GM21515 (cell line): ENCODE results near the gene KCTD2.
"Not testable (repeated sequence)": the region's sequence is repeated elsewhere in the genome, so short reads cannot be mapped to it uniquely, and the experiment has no call there.

Source experiments
- ATAC-seq: cut with Tn5 transposase; IDR thresholded peaks from one replicate; pipeline ENCODE4 v1.9.1; 2021; ENCODE audit not compliant: unreplicated experiment

The KCTD2 gene

DNA sequence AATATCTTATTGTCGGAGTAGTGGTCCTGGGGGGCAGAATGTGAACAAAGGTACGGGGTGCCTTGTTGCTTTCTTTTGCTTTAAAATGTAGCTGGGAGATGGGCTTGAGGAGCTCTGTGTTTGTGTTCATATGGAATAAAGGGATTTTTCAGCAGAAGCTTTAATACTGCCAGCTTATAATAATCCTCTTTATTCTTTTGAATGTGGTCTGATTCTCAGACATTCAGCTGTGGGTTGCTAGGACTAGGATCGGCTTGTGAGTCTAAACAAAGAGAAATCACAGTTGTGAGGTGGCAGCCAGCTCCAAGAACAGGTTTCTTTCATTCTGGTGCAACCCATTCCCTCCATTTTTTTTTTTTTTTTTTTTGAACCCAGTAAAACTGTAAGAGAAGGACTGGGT, 27.3 kb upstream of the KCTD2 start:
- no peak for ATAC-seq

DNA sequence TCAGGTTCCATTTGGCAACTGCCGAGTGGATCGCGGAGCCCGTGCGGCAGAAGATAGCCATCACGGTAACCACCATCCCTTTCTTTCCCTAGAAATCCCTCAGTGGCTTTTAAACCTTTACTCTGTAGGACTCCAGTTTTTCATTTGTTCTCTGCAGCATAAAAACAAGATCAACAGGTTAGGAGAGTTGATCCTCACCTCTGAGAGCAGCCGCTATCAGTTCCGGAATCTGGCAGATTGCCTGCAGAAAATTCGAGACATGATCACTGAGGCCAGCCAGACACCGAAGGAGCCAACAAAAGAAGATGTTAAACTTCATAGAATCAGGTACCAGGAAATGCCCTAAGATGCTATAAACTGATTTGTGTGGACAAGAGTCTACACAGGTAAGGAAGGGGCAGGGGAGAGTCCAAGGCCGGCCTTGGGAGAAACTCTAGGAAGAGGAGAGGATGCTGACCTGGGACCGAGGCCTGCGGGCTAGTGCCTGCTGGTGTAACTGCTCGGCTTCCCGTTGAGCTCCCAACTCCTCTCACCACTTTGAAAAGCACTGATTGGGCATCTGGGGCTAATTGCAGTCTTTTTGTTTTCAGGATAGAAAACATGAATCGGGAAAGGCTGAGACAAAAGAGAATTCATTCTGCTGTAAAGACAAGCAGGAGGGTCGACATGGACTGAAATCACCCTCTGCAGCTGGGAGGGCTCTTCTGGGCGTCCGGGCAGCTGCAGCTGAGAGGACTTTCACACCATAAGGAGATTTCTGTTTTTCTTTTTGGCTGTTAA, 26.5 kb upstream of the KCTD2 start:
- no peak for ATAC-seq

DNA sequence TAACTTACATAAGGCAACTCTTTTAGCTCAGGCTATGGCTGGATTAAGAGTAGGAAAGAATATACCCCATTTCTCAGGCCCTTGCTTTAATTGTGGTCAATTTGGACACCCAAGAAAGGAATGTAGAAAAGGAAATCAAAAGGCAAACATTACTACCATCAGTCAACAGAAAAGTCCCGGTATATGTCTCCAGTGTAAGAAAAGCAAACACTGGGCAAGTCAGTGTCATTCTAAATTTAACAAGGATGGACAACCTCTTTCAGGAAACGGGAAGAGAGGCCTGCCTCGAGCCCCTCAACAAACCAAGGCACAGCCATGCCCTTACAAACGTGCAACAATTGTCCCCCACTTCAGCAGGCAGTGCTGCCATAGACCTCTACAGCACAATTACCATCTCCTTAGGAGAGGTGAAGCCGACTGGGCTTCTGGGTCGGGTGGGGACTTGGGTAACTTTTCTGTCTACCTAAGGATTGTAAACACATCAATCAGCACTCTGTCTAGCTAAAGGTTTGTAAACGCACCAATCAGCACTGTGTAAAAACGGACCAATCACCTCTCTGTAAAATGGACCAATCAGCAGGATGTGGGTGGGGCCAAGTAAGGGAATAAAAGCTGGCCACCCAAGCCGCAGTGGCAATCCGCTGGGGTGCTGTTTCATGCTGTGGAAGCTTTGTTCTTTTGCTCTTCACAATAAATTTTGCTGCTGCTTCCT, 22.2 kb upstream of the KCTD2 start:
- no peak for ATAC-seq

DNA sequence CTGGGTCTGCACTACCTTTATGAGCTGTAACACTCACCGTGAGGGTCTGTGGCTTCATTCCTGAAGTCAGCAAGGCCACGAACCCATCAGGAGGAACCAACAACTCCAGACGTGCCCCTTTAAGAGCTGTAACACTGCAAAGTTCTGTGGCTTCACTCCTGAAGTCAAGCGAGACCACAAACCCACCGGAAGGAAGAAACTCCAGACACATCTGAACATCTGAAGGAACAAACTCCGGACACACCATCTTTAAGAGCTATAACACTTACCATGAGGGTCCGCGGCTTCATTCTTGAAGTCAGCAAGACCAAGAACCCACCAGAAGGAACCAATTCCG, 21.7 kb upstream of the KCTD2 start:
- not testable (repeated sequence) for ATAC-seq

DNA sequence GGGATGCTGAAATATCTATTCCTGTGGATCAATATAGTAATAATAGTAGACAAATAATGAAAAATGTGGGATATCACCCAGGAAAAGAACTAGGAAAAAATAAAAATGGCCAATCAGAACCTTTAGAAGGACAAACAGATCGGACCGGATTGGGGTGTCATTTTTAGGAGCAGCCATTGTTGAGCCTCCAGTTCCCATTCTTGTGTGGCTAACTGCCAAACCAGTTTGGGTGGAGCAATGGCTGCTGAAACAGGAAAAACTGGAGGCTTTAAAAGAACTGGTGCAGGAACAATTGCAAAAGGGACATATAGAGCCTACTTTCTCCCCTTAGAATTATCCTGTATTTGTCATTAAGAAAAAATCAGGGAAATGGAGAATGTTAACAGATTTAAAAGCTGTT, 20.4 kb upstream of the KCTD2 start:
- ATAC-seq = not testable (repeated sequence)

DNA sequence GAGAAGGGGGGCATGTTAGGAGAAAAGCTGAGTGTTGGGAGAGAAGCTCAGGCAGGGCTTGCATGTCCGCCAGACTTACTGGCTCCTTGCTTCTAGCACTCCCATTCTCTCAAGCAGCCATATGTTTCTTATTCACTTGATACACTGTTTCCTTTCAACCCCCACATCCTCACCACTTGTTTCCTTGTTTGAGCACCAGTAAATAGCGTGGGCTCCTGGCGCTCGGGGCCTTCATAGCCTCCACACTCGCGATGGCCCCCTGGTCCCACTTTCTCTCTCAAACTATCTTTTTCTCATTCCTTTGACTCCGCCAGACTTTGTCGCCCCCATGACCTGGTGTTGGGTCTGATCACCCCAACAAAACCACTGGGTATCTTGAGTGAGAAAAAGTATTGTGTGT, 16.9 kb upstream of the KCTD2 start:
- ATAC-seq = no peak

DNA sequence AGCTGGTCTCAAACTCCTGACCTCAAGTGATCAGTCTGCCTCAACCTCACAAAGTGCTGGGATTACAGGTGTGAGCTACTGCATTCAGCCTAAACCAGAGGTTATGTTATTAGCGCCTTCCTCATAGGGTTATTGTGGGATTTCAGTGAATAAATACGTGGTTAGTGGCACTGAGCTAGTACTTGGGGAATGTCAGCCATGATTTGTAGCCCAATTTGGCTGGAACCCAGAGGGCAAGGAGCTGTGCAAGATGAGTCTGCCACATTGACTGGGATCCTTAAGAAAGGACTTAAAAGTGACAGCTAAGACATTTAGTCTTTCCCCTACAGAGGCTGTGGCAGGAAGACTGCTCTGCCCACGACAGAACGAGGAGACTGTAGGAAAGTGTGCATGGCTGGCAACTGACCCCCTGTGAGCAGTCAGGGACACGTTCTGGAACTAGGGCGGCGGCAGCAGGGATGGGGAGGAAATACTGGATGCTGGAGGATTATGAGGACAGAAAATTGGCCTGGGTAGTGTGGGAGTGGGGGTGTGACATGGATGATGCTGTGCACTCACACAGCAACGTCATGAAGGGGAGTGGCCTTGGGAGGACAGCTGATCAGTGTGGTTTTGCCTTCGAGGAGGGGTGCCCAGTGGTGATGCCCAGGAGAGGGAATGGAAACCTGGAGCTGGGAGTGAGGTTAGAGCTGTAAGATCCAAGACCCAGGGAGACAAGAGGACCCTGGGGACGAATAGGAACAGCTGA, 14.9 kb upstream of the KCTD2 start:
- no peak for ATAC-seq

DNA sequence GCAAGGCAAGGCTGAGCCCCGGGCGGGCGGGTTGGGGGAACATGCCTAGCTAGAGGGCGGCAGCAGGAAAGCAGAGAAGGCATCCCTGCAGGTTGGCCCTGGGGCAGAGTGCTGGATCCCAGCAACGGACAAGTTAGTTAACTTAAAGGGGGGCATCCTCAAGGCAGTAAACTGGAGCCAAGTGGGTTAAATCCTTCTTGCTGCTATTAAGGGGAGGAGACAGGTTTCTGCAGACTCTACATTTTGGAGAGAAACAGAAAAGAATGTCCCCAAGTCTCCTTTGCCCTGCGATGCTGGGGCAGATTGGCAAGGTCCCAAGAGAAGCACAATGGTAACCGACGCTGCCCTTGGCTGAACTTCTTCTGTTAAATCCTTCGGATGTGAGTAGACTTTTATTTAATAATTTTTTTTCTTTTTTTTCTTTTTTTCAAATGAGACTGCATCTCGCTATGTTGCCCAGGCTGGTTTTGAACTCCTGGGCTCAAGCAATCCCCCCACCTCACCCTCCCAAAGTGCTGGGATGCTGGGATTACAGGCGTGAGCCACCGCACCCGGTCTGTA, 14.2 kb upstream of the KCTD2 start:
- no peak for ATAC-seq

DNA sequence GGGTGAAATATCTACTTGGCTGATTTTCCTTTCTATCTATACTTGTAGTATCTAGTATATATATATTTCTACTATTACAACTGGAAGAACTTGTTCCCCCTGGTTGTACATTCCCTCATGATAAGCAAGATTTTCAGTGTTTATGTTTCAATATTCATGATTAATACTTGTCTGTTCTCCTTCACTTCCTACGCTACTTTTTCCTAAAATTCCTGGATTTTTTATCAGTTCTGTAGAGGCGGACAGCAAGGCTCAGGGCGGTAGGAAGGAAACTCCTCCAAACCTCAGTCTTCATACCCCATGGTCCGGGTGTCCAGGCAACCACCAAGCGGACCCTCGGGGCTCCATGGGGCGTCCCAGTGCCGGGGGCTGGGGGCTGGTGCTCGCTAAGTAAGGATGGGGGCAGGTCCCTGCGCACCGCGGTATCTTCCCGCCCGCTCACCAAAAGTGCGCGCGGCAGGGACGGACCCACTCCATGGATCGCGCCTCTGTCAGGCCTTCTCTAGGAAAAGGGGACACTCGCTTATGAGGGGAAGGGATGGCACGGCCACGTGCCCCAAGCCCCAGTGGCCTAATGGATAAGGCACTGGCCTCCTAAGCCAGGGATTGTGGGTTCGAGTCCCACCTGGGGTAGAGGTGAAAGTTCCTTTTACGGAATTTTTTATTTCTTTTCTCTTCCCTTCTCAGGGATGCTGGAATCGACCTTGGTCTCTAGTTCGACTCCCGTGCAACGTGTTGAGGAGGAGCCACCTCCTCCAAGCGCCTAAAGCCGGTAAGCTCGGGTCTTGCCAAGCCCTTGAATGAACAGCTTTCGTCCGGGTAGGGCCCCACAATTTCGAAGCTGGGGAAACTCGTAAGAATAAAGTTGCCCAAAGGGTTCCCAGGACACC, 13.4 kb upstream of the KCTD2 start:
- peak; percentile 37 for ATAC-seq

DNA sequence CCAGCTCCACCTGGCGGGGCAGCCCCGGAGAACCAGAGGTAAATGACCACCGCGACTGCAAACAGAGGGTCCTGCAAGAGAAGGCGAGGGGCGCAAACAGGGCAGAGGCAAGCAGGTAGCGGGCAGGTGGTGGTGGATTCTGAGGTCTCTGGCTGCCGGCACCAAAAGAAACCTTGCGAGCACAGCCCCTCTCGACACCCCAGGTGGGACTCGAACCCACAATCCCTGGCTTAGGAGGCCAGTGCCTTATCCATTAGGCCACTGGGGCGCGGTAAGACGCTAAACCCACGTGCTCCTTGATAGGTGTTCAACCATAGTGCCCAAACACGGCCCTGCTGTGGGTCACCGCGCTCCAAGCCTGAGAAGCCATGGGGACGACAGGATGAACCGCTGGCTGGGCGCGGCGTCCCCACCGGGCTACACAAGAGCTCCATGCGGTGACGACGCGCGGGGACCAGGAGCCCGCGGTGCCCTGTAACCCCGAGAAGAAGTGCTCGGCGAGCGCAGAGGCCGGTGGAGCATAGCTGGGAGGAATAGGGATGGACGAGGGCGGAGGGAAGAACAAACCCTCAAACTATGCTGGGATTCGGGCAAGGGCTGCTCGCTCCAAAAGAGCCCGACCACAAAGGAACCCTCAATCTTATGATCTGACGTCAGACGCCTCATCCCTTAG, 12.7 kb upstream of the KCTD2 start:
- ATAC-seq = peak; percentile 39

DNA sequence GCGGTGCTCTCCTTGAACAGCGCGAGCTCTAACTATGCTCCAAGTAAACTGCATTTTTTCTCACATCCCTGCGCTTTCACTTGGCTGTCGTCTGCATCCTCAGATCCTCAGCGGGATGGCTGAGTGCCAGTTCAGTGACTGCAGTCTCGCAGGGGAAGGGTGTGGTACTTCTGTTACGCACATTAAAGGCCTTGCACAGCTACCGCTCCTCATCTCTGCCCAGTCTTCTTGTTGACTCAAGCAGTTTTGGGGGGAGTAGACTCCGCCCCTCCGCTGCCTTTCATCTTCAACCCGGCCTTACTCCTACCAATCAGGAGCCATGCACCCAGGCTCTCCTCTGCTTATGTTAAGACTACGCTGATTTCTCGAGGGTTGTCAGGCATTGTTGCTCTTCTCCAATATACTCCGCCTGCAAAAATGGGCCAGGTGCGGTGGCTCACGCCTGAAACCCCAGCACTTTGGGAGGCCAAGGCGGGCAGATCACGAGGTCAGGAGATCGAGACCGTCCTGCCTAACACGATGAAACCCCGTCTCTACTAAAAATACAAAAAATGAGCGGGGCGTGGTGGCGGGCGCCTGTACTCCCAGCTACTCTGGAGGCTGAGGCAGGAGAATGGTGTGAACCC, 10.3 kb upstream of the KCTD2 start:
- ATAC-seq = no peak

DNA sequence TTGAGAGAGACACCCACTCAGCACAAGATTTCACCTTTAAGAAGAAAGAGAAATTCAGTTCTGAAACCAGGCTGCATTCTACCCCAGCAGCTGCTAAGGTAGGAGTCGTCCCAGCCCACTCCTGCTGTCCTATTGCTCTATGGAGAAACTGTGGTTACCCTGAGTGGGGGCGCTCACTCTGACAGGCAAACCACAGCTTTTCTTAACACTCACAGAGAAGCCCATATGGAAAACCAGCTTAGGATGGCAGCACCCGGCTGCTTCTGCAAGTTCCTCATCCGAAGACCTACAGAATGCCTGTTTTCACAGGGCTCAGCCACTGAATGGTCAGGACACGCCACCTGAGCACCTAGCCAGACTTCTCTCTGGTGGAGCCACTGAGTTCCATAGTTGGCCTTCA, 7.8 kb upstream of the KCTD2 start:
- no peak for ATAC-seq

DNA sequence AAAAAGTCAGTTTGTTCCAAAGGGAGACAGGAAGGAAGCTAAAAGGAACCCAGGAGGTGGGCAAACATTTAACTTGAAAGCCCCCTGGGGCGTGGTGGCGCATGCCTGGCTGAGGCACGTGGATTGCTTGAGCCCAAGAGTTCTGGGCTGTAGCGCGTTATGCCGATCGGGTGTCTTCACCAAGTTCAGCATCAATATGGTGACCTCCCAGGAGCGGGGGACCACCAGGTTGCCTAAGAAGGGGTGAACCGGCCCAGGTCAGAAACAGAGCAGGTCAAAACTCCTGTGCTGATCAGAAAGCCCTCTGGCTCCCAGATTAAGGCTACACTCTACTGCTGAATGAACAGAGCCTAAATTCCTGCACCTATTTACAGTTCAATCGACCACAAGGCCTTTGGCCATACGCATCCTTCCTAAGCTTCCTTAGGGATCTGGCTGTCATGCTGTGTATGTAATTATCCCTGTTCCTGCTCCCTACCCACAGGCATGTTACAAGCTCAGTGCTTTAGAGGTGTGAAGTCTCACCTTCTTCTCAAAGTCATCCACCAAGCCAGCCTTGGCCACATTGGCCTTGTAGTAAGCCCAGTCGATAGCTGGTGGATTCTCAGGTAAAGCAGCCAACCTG, 5.3 kb upstream of the KCTD2 start:
- ATAC-seq = no peak

DNA sequence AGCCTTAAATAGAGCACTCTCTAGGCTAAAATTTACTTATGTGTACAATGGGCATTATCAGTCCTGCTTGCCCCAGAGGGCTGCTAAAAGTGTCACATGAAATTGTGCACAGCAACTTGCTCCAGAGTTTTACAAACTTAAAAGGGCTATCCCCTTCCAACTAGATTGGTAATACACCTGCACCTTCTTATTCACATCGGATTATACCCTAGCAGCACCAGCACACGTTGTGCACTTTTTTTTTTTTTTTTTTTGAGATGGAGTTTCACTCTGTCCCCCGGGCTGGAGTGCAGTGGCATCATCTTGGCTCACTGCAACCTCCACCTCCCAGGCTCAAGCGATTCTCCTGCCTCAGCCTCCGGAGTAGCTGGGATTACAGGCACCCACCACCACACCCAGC, 3.2 kb upstream of the KCTD2 start:
- not testable (repeated sequence) for ATAC-seq

DNA sequence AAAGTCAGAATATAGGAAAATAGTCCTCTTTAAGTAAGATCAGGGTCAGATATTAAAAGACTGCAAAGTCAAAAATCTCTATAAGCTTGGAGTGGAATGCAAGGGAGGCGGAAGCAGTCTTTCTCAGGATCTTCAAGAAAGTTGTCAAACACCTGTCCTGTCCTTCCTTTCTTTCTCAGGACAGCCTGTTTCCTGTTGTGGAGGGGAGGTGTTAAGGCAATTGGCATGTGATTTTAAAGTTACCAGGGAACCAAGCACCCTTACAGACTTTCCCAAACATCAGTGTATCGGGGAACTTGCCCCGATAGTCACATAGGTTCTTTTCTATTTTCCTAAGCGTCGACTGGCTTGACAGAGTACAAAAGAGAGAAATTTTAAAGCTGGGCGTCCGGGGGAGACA, 2.3 kb upstream of the KCTD2 start:
- no peak for ATAC-seq

DNA sequence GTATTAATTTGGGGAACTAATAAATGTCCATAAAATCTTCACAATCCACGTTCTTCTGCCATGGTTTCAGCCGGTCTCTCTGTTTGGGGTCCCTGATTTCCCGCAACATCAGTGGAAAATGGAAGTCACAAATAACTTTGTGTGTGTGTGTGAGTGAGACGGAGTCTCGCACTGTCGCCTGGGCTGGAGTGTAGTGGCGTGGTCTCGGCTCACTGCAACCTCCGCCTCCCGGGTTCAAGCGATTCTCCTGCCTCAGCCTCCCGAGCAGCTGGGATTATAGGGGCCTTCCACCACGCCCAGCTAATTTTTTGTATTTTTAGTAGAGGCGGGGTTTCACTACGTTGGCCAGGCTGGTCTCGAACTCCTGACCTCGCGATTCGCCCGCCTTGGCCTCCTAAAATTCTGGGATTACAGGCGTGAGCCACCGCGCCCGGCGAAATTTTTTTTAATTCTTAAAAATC, 1.0 kb upstream of the KCTD2 start:
- not testable (repeated sequence) for ATAC-seq

DNA sequence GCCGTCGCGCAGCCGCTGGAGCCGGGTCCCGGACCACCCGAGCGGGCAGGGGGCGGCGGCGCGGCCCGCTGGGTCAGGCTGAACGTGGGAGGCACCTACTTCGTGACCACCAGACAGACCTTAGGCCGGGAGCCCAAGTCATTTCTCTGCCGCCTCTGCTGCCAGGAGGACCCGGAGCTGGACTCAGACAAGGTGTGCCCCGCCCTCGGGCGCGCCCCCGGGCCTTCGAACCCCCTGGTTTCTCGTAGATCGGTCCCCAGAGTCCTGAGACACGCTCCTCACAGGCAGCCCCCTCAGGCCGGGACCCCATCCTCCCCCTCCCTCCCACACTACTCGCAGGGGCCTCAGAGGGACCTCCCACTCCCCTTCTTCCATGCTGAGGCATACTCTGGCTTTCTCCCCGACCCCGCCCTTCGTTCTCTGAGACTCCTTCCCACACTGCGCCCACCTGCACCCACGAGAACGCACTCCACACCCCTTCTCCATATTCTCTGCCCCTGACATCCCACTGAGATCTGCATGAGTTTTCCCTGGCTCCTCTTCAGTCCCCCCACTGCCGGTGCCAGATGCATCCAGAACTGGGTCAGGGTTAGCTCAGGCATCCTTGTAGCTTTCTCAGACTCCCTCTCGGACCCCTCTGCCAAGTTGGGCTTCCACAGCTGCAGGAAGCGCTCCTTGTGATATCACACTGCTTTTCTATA, 523 bp downstream of the KCTD2 start:
- ATAC-seq = peak; percentile 18

DNA sequence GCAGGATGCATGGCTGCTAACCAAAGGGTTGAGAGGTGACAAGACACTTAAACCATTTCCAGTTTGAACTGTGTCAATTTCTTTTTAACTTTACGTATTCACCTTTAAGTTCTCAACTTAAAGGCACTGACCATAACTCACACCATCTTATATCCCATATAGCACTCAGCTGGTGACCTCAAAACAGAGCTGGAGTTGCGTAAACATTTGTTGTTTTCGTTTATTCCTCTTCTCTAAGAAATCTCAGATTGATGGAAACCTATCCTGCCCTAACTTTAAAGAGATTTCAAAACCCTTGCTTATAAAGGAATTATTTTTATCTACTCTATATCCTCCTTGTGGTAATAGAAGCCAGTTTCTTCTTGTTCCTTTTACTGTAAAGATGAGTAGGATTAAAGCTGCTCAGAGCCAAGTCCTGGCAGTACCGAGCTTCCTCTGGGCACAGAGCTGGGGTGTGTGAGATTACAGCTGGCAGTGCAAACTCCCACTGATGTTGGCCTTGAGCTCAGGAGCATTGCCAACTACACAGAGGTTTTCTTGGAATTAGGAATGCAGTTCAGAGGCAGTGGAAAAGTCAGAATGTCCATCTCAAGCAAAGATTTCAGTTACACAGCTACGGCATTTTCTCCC, 1.3 kb downstream of the KCTD2 start:
- ATAC-seq = no peak
